NCI-H2029 (cell line): Measurements from ENCODE around the gene MMD.
"Not testable (repeated sequence)": the region's sequence is repeated elsewhere in the genome, so short reads cannot be mapped to it uniquely, and the experiment has no call there.

Source experiments
- DNase-seq: peaks from one replicate; lab custom pipeline; 2025; lab: John Stamatoyannopoulos, UW

MMD gene

GRCh38 chr17:55395803-55396505 lies 25.7 kb downstream of the MMD start:
- DNase-seq = no peak

GRCh38 chr17:55394357-55395021 lies 27.1 kb downstream of the MMD start:
- no peak for DNase-seq

DNA sequence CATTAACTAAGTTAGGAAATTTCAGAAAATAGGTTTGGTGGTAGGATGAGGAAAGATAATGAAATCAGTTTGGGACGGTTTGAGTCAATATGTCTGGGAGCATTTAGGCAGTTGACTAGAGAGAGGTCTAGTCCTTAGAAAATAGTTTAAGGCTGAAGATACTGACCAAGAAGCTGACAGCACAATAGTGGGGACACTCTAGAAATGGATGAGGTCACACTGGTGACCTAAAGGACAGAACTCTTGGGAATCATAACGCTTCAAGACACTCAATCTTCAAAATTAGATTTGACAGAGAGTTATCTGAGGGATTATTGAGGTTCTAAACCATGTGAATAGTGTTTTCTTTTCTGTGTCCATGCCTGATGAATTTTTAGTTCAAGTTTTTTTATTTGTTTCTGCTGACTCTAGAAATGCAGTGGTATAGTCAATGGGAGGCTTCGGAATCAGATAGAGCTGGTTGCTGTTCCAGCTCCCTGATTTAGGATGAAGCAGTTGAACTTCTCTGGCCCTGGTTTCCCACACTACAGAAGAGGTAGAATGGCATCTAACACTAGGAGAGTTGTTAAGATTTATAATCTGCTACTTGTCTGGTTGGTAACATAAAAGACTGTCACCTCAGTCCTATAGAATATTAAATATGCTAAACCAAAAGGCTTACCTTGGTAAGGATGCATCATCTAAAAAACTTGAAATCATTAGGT lies 29.7 kb downstream of the MMD start:
- DNase-seq = no peak

- DNase-seq = no peak
These were observed 30.3 kb downstream of the MMD start for GRCh38 chr17:55391244-55391757.

DNA sequence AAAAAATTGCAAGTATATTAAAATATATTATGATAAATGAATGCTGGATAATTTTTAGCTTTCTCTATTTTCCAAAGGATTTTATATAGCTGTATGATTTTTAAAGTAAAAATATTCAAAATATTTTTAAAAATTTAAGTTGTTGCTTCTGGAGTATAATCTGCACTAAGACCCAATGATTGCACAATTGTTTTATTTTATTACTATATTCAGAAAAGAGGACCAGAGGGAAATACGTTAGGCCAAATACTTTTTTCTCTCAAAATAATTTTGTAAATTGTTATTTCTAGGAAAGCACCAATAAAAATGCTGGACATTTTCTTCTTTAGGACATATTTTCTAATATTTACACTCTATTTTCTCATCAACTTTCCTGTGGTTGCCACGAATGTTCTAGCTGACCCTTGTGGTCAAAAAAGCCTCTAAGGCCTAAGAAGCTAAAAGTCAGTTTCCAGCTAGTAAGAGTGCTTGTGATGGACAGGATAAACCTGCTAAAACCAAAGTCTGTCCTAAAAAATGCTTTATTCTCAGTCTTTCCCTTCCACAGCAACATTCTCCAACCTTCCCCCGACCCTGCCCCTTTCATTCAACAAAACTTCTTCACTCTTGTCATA lies 31.2 kb downstream of the MMD start:
- no peak for DNase-seq

GRCh38 chr17:55389715-55390114 lies 31.9 kb downstream of the MMD start:
- DNase-seq = not testable (repeated sequence)

- DNase-seq = no peak
These were observed 32.8 kb downstream of the MMD start for GRCh38 chr17:55388842-55389241.

DNA sequence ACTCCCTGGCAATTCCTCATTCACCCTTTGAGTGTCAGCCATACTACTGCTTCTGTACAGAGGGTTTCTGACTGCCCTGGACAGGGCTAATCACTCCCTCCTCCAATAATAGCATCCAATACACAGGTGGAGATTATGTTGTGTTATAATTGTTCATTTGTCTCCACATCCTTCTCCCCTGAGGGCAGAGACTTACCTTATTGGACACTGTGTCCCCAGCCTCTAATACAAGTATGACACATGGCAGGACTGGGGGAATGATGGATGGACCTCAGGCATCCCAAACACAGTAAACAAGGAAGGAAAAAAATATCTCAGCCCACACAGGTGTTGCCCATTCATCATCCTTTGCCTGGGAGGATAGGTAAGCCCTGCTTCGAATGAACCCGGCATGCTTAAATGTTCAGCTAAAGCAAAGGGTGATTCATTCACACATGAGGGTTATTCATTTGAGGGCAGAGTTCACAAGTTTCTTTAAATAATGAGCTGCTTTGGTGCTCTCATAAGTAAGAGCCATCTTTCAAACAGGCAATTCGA lies 34.8 kb downstream of the MMD start:
- DNase-seq = no peak

GRCh38 chr17:55384643-55385232 lies 36.9 kb downstream of the MMD start:
- DNase-seq = no peak

DNA sequence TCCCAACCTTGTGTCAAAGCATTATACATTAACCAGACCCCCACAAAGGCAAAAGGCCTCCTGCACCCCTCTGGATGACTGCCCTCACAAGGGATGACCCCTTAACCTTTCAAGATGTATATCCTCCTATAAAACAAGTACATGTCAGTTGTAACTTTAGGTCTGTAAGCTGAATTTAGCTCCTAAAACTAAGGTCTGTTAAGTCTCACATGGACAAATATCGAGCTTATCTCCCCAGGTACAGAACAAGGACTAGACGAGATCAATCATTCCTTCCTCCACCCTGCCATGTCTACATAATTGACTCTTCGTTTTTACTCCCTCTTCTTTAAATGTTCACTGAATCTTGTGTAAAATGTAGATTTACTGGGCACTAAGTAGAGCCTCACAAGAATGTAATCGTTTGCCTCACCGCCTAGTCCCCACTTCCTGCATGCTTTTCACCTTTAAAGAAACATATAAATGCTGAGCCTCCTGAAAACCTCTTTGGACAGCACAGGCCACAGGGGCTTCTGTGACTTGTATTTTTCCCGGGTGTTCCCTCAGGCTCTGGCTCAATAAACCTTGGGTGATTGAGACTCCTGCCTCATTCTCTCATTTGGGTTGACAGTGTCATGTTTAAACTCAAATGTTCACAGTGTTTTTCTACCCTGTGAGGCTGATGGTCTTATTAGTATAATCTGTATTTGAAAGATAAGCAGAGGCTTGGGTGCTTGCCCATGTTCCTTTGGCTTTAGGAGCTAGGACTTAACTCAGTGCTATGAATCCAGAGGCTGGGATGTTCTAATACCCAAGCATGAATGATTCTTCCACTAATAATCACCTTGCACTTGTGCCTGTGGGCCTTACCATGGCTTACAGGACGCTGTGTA lies 37.6 kb downstream of the MMD start:
- no peak for DNase-seq

DNA sequence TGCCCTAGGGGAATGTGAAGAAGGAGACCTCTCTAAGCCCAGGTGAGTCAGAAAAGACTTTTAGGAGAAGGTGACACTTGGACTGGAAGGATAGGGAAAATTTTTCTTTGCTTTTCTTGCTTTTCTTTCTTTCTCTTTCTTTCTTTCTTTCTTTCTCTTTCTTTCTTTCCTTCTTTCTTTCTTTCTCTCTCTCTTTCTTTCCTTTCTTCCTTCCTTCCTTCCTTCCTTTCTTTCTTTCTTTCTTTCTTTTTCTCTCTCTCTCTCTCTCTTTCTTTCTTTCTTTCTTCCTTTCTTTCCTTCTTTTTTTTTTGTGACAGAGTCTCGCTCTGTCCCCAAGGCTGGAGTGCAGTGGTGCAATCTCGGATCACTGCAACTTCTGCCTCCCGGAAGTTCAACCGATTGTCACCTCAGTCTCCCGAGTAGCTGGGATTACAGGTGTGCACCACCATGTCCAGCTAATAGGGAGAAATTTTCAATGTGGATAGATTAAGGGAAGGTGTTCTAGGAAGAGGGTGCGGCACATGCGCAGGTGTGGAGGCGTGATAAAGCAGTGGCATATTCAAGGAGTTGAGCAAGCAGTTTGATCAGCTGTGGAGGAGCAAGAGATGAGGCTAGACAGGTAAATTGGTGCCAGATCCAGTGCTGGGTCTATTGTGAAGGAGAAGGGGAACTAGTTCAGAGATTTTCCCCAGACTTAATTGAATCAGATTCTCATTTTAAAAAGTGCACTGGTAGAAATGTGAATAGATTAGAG lies 40.4 kb downstream of the MMD start:
- DNase-seq = no peak

DNA sequence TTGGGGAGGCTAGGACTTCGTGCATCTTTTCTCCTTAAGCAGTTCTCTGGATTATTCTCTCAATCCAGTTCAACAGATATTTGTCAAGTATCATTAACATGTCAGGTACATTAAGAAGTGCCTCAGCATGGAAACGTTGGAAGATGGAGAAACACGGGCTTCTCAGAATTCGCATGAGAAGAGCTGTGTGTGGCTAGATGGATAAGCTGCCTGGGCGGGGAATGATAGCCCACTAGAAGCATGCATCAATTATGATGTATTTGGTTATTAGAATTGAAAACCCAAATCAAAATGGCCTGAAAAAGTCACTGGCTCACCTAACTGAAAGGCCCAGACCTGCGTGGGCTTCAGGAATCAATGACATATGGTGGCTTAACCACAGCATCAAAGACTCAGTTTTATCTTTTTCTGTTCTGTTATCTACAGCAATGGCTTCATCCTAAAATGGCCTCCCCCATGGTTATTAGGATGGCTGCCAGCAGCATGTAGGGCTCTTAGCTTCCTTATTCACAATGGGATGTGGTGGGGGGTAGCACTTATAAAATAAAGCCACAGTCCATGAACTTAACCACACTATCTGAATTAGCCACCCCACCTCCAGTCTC lies 43.9 kb downstream of the MMD start:
- no peak for DNase-seq

DNA sequence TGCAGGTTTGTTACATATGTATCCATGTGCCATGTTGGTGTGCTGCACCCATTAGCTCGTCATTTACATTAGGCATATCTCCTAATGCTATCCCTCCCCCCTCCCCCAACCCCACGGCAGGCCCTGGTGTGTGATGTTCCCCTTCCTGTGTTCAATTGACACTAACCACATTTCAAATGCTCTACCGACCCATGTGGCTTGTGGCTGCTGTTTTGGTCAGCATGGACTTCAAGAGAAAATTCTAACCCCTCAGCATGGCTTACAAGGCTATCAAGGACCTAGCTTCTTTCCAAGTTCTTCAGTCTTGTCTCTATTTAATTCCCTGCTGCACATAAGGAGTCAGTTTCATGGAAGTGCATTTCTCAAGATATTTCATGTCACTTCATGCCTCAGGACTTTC lies 52.9 kb downstream of the MMD start:
- DNase-seq = no peak

DNA sequence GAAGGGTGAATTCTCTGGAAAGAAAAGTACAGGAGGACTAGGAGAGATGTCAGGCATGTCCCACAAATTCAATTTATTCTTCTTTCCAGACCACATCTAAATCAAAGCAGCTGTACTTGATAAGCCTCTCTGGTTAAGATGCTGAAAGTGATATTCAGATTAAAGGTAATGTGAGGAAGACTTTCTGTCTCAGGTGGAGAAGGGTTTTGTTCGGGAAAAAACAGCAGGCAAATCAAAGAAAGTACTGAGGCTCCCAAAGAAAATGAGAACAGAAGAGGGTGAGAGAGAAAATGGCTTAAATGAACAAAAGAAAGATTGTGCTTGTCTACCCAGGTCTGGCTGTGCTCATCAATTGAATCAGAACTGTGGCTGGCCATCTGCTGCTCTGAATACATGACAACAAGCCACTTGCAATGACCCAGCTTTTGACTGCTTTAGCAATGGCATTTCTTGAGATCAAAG lies 55.6 kb downstream of the MMD start:
- no peak for DNase-seq

DNA sequence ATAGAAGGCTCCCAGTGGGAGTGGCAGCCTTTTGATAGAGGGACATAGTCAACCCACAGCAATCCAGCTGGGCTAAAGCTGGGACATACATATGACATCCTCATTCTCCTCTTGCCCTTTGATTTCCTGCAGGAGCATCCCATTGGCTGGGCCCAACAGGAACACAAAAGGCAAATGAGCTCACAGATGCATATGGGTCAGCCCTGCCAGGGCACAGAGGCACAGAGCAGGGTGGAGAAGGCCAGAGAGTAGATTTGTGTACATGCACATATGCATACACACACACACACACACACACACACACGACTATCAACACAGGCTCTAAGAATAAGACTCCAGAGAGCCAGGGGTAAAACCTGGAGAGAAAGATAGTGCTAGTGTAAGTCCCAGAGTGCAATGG lies 58.6 kb downstream of the MMD start:
- DNase-seq = no peak

- no peak for DNase-seq
These were observed 60.7 kb downstream of the MMD start for GRCh38 chr17:55360971-55361370.

DNA sequence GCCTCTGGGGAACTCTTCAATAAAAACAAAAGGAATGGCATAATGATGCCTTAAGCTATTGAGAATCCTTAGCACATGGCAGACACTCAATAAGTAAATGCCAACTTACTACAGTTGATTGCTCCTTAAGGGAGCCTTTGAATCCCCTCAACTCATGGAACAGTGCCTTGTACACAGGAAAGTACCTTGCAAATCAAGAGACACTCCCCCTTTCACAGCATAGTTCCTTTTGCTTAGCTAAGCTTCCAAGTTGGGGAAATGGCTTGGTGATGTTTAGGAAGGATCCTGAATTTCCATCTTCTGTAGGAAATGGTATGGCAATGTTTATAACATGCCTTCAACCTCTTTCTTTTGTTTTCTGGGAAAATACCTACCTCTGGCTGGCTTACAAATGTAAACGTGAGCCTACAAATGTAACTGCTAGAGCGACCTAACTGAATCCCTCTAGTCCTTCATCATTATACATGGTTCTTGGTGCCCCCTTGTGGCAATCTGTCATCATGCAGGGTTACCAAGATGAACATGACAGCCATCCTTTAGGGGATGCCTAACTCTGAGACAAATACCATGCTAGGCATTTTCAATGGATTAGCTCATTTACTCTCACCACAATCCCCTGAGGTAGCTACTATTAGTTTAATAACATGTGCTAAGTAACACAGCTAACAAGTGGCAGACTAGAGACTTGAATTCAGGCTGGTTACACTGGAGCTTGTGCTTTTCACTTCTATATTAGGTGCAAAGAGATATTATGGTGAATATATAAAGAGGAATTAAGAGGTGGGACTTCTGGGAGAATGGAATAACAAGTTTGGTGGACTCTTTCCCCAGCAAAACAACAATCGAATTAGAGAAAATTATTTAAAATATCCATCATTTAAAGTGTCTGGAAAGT lies 65.0 kb downstream of the MMD start:
- DNase-seq = peak; percentile 51

GRCh38 chr17:55354941-55355340 lies 66.7 kb downstream of the MMD start:
- DNase-seq = no peak

- no peak for DNase-seq
These were observed 67.6 kb downstream of the MMD start for GRCh38 chr17:55354010-55354409.
